Fibroblast of pulmonary artery (primary cell): ENCODE data around the gene TUBGCP6.

Experiments used
- DNase-seq: peaks from one replicate; pipeline ENCODE4 v3.0.0-alpha.2; 2010; ENCODE audit warnings: low read depth
- H3K4me3 ChIP-seq: replicated peaks from 2 replicates; pipeline ENCODE4 v1.5.1; 2011; ENCODE audit warnings: low read depth, mild to moderate bottlenecking, control low read depth, low read length, moderate library complexity
- TF ChIP-seq, protein P1 (sequence below): IDR thresholded peaks from 2 replicates; pipeline ENCODE4 v1.5.1; 2011; ENCODE audit warnings: mild to moderate bottlenecking, control low read depth, low read length, inconsistent platforms; ENCODE audit errors: missing control alignments

The TUBGCP6 gene

DNA sequence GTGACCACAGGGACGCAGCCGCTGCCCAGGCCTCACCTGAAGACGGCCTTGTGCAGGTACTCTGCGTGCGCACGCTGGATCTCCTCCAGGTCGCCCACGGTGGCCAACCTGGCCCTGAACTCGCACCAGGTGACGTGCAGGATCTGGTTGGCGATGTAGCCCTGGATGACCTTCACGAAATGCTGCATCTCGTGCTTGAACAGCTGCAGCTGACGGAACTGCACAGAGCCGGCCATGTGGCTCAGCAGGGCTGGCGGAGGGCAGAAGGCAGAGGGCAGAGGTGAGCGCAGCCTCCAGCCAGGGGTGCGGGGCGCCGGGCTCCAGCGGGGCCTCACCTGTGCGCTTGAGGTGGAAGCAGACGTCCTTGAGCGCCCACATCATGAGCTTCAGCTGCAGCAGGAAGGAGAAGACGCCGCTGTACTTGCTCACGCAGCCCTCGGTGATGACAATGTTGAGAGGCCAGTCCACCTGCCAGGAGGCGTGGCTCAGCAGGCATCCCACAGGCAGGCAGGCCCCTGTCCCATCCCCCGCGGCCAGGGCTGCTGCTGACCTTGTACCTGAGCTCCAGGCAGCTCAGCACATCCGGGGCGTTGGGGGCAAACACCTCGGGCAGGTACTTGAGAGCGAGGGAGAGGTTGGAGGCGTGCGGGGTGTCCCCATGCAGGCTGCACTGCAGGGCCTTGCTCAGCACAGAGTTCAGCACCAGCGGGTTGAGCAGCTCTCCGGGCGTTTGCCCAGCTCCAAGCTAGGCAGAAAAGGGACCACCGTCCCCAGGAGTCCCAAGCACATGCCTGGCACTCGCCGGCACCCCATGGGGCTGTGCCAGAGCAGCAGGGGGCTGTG is 26.4 kb downstream of the TUBGCP6 start:
- no peak overlapping the region for H3K4me3 ChIP-seq
- TF ChIP-seq, protein P1, sequence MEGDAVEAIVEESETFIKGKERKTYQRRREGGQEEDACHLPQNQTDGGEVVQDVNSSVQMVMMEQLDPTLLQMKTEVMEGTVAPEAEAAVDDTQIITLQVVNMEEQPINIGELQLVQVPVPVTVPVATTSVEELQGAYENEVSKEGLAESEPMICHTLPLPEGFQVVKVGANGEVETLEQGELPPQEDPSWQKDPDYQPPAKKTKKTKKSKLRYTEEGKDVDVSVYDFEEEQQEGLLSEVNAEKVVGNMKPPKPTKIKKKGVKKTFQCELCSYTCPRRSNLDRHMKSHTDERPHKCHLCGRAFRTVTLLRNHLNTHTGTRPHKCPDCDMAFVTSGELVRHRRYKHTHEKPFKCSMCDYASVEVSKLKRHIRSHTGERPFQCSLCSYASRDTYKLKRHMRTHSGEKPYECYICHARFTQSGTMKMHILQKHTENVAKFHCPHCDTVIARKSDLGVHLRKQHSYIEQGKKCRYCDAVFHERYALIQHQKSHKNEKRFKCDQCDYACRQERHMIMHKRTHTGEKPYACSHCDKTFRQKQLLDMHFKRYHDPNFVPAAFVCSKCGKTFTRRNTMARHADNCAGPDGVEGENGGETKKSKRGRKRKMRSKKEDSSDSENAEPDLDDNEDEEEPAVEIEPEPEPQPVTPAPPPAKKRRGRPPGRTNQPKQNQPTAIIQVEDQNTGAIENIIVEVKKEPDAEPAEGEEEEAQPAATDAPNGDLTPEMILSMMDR: no peak
- DNase-seq: no peak

DNA sequence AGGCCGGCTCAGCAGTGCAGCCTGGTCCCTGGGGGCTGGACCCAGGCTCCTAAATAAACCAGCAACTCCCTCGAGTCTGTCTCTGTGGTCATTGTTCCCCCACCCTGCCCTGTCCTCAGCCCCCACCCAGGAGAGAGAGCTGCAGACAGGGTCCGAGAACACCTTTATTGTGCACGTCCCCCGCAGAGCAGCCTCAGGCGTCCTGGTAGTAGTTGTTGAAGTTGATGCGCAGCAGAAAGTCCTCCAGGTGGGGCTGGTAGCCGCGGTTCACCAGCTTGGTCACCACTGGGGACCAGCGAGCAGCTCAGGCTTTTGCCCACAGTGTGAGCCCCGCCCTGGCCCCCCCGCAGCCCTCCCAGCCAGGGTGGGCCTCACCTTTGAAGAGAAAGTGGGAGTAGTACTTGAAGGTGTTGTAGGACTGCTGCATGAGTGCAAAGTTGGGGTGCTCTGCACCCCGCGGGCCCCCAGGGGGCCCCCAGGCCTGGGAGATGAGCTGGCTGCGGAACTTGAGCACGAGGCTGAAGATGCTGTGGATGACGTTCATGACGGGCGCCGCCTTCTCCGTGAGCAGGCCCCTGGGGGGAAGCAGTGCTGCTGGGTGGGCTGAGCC is 27.2 kb downstream of the TUBGCP6 start:
- DNase-seq: no peak
- H3K4me3 ChIP-seq: no peak overlapping the region
- TF ChIP-seq, protein P1: no peak

DNA sequence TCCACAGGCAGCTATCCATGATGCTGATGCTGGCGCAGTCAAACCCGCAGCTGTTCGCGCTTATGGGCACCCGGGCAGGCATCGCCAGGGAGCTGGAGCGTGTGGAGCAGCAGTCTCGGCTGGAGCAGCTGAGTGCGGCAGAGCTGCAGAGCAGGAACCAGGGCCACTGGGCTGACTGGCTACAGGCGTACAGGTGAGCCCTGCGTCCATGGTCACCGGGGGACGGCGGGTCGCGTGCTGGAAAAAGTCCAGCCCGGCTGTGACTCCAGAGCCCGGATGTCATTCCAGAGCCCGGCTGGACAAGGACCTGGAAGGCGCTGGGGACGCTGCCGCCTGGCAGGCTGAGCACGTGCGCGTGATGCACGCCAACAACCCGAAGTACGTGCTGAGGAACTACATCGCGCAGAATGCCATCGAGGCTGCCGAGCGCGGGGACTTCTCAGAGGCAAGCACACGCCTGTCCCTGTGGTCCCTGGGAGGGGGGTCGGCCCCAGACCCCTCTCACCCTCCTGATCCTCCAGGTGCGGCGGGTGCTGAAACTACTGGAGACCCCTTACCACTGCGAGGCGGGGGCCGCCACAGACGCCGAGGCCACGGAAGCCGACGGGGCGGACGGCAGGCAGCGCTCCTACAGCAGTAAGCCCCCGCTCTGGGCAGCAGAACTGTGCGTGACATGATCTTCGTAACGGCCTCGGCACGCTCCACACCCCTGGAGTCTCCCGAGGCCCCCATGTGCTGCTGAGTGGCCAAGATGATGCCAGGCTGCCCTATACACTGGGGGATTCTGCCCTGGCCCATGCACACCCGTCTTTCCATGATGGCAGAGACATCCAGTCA is 27.9 kb downstream of the TUBGCP6 start:
- TF ChIP-seq, protein P1: no peak
- H3K4me3 ChIP-seq: no peak overlapping the region
- no peak for DNase-seq

DNA sequence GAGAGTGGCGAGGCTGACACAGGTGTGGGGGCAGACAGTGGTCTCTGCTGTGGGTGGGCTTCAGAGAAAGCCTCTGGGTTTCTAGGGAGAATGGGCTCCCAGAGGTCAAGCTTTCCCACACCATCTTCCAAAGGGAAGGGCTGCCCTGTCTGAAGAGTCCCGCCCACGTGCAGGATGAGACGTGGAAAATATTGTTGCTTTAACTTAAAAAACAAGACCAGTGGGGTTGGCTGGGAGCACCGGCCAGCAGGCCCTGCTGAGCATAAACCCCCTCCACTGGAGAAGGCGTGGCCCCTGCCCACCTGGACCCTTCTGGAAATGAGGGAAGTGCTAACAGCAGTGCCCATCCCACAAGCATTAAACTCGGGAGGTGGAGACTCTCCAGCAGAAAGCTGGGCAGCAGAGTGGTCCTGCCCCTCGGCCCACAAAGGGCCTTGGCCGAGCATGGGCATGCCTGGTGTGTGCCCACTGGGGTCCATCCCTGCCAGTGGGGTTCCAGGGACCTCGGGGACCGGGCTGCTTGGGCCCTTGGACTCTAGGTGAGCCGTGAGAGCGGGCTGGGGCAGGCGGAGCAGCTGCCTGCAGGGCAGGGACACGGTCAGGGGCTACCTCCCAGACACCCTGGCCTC is 28.7 kb downstream of the TUBGCP6 start:
- TF ChIP-seq, protein P1: no peak
- DNase-seq: no peak
- no peak overlapping the region for H3K4me3 ChIP-seq

DNA sequence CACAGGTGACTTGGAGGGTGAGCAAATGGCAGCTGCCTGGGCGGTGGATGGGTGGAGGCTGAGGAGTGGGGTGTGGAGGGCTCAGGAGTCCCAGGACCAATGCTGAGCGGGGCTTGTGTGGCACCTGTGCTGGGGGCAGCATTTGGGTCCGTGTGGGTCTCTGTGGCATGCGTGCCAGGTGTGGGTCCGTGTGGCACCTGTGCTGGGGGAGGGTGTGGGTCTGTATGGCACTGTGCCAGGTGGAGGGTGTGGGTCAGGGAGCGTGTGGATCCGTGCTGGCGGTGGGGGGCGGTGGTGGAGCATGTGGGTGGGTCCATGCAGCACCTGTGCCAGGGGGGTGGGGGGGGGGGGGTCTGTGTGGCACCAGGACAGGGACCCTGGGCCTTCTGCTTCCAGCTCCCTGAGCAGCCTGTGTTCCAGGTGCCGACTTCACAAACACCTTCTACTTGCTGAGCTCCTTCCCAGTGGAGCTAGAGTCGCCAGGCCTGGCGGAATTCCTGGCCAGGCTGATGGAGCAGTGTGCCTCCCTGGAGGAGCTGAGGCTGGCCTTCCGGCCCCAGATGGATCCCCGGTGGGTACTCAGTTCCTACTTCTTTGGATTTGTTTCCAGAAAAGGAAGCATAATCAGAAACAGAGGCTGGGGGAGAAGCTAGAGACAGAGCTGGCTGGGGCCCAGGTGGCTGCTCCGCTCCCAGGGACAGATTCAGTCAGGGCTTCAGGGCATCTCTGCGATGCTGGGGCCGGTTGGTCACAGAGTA is 29.3 kb downstream of the TUBGCP6 start:
- no peak for DNase-seq
- TF ChIP-seq, protein P1: no peak
- H3K4me3 ChIP-seq: no peak overlapping the region

DNA sequence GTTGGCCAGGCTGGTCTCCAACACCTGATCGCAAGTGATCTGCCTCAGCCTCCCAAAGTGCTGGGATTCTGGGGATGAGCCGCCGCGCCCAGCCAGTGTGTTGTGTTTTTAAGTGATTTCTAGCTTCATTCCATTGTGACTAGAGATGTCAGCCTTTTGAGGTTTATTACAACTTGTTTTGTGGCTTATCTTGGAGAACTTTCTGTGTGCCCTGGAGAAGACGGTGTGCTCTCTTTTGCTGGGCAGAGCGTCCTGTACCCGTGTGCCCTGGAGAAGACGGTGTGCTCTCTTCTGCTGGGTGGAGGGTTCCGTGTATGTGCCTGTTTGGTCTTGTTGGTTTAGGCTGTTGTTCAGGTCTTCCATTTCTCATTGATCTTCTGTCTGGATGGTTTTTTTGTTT is 31.6 kb downstream of the TUBGCP6 start:
- TF ChIP-seq, protein P1: no peak
- DNase-seq: no peak
- H3K4me3 ChIP-seq: no peak overlapping the region
